ENCODE data around the gene PKMYT1. TPM values are rescaled to one million over a fixed set of nuclear protein-coding genes. Genes with fewer than 3 reads are reported as not detected.

PKMYT1 gene
- total RNA-seq, 1 experiment from 2014 or later: 128 TPM

DNA sequence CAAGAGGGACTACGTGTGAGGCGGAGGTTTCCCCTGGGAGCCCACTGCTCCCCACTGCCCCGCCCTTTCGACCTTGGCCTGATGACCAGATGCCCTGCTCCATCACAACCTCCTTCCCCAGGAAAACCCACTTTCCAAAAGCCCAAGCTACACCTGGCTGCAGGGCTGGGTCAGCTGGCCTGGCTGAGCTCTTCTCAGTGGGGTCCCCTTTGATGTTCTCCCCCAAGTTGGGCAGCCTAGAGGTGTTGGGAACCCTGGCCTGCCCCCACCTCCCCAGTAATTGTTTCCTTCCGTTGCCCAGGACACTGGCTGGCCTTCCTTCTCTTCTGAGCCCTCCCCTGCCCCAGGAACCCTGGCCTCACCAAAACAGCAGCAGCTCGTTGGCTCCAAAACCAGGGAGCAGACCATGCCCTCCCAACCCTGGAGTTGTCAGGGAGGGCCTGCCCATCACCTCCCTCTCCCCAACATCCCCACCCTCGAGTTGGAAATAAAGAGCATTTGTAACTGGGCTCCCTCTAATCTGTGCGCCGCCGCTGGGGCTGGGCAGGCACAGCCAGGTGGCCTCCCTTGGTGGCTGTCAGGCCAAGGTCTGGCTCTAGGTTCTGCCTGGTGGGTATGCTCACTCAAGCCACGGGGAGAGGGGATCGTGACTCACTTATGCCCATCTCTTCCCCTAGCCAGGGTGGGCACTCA is 33.9 kb upstream of the PKMYT1 start:
- Histone ChIP-seq H3K27ac (ENCODE audit: low read depth, low read length, poor library complexity, severe bottlenecking) (no peak overlapping the region), H3K36me3 (ENCODE audit: insufficient read depth, low read length, poor library complexity, severe bottlenecking) (no peaks in the 10 kb centered on the region), H3K9me3 (ENCODE audit: low read depth, low read length, poor library complexity, severe bottlenecking) (no peaks in the 10 kb centered on the region), H3K4me1 (ENCODE audit: insufficient read depth, low read length, poor library complexity, severe bottlenecking) (peaks cover 8% of the 10 kb centered on the region), H3K4me3 (ENCODE audit: low read depth, low read length, poor library complexity, severe bottlenecking) (no peak overlapping the region), H3K27me3 (replicated peaks; ENCODE audit: insufficient read depth, low read depth, low read length, poor library complexity) (peaks cover 46% of the 10 kb centered on the region)
- BruUV-seq (replicated peaks): no TSS peak
- CTCF ChIA-PET: no interaction called here
- intact Hi-C loops (cut with micrococcal nuclease; ENCODE audit: unreplicated experiment): no loop called here
- POLR2A ChIA-PET (ENCODE audit: low non-redundant PET): no interaction called here
- no peak for TF ChIP-seq EZH2 (IDR thresholded peaks at IDR 0.05; ENCODE audit: borderline replicate concordance, low read depth, low read length, poor library complexity, severe bottlenecking)
- TF ChIP-seq, protein P1, sequence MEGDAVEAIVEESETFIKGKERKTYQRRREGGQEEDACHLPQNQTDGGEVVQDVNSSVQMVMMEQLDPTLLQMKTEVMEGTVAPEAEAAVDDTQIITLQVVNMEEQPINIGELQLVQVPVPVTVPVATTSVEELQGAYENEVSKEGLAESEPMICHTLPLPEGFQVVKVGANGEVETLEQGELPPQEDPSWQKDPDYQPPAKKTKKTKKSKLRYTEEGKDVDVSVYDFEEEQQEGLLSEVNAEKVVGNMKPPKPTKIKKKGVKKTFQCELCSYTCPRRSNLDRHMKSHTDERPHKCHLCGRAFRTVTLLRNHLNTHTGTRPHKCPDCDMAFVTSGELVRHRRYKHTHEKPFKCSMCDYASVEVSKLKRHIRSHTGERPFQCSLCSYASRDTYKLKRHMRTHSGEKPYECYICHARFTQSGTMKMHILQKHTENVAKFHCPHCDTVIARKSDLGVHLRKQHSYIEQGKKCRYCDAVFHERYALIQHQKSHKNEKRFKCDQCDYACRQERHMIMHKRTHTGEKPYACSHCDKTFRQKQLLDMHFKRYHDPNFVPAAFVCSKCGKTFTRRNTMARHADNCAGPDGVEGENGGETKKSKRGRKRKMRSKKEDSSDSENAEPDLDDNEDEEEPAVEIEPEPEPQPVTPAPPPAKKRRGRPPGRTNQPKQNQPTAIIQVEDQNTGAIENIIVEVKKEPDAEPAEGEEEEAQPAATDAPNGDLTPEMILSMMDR (conservative IDR thresholded peaks at IDR 0.05; ENCODE audit: low read depth, low read length): no peak
- no peak for DNase-seq (ENCODE audit: low spot score)

DNA sequence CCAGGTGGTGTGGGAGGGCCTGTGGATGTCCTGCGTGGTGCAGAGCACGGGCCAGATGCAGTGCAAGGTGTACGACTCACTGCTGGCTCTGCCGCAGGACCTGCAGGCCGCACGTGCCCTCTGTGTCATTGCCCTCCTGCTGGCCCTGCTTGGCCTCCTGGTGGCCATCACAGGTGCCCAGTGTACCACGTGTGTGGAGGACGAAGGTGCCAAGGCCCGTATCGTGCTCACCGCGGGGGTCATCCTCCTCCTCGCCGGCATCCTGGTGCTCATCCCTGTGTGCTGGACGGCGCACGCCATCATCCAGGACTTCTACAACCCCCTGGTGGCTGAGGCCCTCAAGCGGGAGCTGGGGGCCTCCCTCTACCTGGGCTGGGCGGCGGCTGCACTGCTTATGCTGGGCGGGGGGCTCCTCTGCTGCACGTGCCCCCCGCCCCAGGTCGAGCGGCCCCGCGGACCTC is 33.3 kb upstream of the PKMYT1 start:
- ChIA-PET CTCF (no interaction called here), POLR2A (ENCODE audit: low non-redundant PET) (no interaction called here)
- no peak for DNase-seq (ENCODE audit: low spot score)
- intact Hi-C loops (cut with micrococcal nuclease; ENCODE audit: unreplicated experiment): no loop called here
- TF ChIP-seq, protein P1 (conservative IDR thresholded peaks at IDR 0.05; ENCODE audit: low read depth, low read length): no peak
- no peak for TF ChIP-seq EZH2 (IDR thresholded peaks at IDR 0.05; ENCODE audit: borderline replicate concordance, low read depth, low read length, poor library complexity, severe bottlenecking)
- Histone ChIP-seq H3K36me3 (ENCODE audit: insufficient read depth, low read length, poor library complexity, severe bottlenecking) (no peaks in the 10 kb centered on the region), H3K27me3 (replicated peaks; ENCODE audit: insufficient read depth, low read depth, low read length, poor library complexity) (peaks cover 50% of the 10 kb centered on the region), H3K4me1 (ENCODE audit: insufficient read depth, low read length, poor library complexity, severe bottlenecking) (peaks cover 5% of the 10 kb centered on the region), H3K4me3 (ENCODE audit: low read depth, low read length, poor library complexity, severe bottlenecking) (no peak overlapping the region), H3K9me3 (ENCODE audit: low read depth, low read length, poor library complexity, severe bottlenecking) (no peaks in the 10 kb centered on the region), H3K27ac (ENCODE audit: low read depth, low read length, poor library complexity, severe bottlenecking) (no peak overlapping the region)
- no TSS peak for BruUV-seq (replicated peaks)

DNA sequence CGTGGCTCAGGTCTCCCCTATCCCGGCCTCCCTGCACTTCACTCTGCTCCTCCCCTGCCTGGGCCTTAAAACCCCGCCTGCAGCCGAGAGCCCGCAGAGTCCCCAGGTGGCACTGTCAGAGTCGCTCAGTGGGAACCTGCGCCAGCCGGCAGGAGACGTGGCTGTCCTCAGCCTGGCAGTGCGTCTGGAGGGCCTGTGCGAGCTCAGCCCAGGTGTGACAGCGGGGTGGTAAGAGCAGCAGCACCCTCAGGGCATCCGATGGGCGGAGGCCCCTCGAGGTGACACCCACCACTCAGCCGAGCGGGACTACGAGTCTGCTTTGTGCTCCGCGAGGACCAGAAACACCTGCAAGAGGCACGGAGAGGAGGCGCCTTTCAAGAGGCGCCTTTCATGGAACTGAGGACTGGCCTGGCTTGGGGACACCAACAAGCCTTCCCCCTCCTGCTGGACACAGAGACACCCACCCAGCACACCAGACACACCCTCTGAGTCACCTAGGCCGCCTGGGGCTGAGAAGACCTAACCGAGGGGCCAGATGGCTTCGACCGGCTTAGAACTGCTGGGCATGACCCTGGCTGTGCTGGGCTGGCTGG is 32.7 kb upstream of the PKMYT1 start, which contains the start of gene CLDN9:
Gene CLDN9, plus strand, starts transcription at position 96 of the 593 bp plus-strand sequence. Its CDS starts 440 bp downstream, at position 536.
- Histone ChIP-seq H3K27ac (ENCODE audit: low read depth, low read length, poor library complexity, severe bottlenecking) (no peak within 1 kb of the TSS), H3K9me3 (ENCODE audit: low read depth, low read length, poor library complexity, severe bottlenecking) (no peaks in the 10 kb centered on the region), H3K27me3 (replicated peaks; ENCODE audit: insufficient read depth, low read depth, low read length, poor library complexity) (peaks cover 56% of the 10 kb centered on the region), H3K4me3 (ENCODE audit: low read depth, low read length, poor library complexity, severe bottlenecking) (no peak within 1 kb of the TSS), H3K36me3 (ENCODE audit: insufficient read depth, low read length, poor library complexity, severe bottlenecking) (no peaks in the 10 kb centered on the region), H3K4me1 (ENCODE audit: insufficient read depth, low read length, poor library complexity, severe bottlenecking) (peaks cover 4% of the 10 kb centered on the region)
- no TSS peak for BruUV-seq (replicated peaks)
- no peak for DNase-seq (ENCODE audit: low spot score)
- no peak for TF ChIP-seq EZH2 (IDR thresholded peaks at IDR 0.05; ENCODE audit: borderline replicate concordance, low read depth, low read length, poor library complexity, severe bottlenecking)
- TF ChIP-seq, protein P1 (conservative IDR thresholded peaks at IDR 0.05; ENCODE audit: low read depth, low read length): no peak
- ChIA-PET CTCF (no interaction called here), POLR2A (ENCODE audit: low non-redundant PET) (no interaction called here)
- intact Hi-C loops (cut with micrococcal nuclease; ENCODE audit: unreplicated experiment): no loop called here
